RPMI7951 (cell line): Measurements from ENCODE around the gene ZNF207. TPM values are rescaled to one million over a fixed set of nuclear protein-coding genes. Genes with fewer than 3 reads are reported as not detected.
"Not testable (repeated sequence)": the region's sequence is repeated elsewhere in the genome, so short reads cannot be mapped to it uniquely, and the experiment has no call there.

Experiments used
- DNase-seq: peaks from one replicate; pipeline ENCODE4 v3.0.0-alpha.2; 2012; ENCODE audit warnings: low read depth
- total RNA-seq: library from RNA; depleted of rRNA; stranded (reverse); fragments of >200 nt; shearing (Covaris generic); gene quantifications from 2 replicates; pipeline ENCODE4 v1.2.3, GENCODE V29; 2014

ZNF207 gene
- total RNA-seq, 1 experiment from 2014 or later: 151 TPM

DNA sequence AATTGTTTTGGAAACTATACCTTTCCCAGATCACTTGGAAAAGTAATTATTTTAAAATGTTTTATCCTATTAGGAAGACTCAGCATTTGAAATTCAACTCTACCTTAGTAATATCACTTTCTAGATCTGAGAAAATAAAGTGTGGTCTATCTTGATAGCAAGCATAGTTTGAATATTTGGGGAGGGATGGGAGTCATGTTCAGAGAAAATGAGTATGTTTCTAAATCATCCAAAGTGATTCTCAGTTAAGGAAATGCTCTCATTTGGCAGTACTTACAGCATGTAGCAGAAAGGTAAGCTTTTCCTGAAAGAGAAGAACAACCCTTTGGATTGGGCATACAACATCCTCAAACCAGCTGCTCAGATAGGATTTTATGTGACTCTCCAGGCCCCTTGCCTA is 14.9 kb upstream of the ZNF207 start:
- DNase-seq: no peak

DNA sequence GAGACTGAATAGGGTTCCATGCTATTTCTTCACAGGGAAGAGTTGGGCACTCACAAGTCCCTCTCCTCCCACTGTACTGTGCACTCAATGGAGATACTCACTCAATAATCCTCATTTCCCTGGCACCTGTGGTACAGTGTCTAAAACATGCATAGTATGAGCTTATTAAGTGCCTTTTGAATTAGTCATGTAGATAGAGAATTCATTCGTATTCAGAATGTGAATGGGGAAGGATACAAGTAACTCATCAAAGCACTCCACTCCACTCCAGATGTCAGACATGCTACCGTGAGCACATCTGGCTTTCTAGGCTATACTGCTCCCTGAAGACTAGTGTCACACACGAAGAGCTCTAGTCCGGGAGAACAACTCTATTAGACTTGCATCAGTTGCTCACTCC is 14.3 kb upstream of the ZNF207 start:
- DNase-seq: no peak

DNA sequence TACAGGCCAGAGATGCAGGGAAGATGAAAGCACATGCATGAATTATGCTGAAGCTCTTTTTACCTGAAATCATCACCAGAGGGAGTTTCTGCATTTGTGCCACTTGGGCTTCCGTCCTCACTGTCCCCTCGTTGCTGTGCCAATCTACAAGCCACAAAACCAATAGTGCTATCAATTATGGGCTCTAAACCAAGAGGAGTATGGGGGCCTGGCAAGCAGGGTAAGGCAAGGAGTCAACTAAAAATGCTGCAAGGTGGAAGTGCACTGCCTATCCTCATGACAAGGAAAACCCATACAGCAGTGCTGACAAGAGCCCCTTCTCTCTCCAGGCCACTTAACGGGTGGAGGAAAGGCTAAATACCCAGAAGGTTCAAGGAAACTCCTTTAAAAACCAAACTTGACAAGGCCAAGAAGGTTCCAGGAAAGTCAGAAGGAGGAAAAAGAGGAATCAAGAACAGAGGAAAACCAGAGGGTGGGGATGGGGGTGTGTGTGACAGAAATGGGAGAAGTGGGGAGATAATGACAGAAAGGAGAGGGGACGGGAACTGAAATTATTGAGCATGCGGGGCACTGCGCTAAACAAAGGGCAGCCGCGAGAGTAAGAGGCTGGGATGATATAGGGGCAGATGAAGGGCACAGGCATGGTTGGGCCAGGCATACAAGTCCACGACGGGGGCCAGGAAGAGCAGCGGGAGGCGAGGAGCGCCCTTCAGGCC is 8.7 kb upstream of the ZNF207 start:
- no peak for DNase-seq

DNA sequence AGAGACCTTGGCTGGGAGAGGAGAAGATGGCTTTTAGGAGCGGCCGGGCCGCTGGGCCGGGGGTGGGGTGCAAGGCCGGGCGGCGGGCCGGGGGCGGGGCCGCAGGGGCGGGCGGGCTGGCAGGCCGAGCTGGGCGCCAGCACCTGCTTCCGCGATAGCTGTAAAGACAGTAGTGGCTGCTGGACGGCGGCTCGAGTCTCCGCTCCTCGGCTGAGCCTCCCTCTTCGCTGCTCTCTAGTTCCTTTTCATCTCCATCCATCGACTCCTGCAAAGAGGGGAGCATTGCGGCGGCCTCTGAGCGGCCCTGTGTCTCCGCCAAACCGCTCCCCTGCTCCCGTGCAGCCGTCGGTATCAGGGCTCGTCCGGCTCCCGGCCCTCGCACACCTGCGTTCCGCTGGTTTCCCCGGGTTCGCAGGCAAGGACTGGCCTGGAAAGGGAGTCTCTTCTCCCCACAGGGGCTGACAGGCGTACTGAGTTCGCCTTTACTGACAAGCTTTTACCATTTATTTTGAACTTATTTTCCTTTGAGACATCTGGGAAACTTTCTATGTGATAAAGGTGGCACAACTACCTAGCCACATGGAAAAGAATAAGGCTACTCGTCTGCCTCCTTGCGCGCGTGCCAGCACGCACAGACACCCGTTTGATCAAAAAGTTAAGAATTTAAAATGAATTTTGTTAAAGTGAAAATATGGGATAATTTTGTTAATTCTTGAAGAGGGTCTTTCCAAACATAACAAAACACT is 7.9 kb upstream of the ZNF207 start, which contains the start of gene C17orf75:
C17orf75 (minus strand) TSS at position 317 of the 746 bp plus-strand sequence; CDS start at position 283, 34 bp downstream.
- DNase-seq: peak; percentile 75

DNA sequence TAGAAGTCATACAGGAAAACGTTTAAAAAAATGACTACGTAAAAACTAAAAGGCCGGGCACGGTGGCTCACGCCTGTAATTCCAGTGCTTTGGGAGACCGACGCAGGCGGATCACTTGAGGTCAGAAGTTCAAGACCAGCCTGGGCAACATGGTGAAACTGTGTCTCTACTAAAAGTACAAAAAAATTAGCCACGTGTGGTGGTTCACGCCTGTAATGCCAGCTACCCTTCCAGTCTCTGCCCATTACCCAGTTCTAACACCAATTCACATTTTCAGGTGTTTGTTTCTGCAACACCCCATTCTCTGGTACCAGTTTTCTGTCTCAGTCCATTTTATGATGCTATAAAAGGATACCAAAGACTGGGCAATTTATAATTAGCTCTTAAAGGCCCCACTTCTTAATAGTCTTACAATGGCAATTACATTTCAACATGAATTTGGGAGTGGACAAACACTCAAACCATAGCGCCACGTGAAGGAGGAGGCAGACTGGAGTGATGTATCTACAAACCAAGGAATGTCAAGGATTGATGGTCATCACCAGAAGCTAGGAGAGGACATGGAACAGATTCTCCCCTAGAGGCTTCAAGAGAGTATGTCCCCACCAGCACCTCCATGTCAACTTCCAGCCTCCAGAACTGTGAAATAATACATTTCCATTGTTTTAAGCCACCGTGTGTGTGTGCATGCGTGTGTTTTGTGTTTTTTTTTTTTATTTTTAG is 7.2 kb upstream of the ZNF207 start:
- peak; percentile 21 for DNase-seq

DNA sequence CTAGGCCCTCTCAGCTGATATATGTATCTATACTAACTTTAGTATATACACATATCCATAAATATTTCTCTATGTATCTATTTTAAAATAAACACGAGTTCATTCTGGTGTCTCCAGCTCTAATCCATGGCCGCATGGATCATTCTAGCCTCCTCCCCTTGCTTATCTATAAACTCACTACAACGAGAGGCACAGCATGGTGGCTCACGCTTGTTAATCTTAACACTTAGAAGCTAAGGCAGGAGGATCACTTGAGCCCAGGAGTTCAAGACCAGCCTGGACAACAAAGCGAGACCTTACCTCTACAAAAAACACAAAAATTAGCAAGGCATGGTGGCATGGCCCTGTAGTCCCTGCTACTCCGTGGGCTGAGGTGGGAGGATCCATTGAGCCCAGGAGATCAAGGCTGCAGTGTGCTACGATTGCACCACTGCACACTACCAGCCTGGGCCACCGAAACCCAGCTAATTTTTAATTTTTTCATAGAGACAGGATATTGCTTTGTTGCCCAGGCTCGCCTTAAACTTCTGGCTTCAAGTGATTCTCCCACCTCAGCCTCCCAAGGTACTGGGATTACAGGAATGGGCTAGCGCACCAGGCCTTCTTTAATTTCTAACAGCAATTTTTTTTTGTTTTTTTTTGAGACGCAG is 3.9 kb upstream of the ZNF207 start:
- no peak for DNase-seq

DNA sequence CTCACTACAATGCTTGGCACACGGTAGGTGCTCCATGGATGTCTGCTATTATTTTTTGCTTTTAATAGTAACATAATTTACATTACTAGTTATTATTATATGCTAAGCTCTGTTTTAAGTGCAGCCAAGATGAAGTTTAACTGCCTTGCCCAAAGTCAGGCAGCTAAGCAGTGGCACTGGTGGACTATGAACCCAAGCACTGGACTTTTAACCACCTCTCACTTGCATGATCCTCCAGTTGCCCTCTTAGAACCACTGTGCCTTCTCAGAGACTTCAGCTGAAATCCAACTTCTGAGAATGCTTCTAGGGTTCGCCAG is 1.5 kb upstream of the ZNF207 start:
- no peak for DNase-seq

DNA sequence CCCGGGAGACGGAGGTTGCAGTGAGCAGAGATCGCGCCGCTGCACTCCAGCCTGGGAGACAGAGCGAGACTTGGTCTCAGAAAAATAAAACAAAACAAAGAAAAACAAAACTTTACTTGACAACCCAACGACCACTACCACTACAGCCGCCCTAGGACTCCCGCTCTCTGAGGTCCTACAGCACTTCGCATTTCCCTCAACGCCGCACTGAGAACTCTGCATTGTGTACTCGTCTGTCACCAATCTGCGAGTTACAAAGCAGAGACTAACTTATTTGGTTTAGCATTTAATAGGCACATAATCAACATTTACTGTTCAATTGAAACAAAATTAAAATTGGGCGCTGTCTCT is 479 bp upstream of the ZNF207 start:
- no peak for DNase-seq

DNA sequence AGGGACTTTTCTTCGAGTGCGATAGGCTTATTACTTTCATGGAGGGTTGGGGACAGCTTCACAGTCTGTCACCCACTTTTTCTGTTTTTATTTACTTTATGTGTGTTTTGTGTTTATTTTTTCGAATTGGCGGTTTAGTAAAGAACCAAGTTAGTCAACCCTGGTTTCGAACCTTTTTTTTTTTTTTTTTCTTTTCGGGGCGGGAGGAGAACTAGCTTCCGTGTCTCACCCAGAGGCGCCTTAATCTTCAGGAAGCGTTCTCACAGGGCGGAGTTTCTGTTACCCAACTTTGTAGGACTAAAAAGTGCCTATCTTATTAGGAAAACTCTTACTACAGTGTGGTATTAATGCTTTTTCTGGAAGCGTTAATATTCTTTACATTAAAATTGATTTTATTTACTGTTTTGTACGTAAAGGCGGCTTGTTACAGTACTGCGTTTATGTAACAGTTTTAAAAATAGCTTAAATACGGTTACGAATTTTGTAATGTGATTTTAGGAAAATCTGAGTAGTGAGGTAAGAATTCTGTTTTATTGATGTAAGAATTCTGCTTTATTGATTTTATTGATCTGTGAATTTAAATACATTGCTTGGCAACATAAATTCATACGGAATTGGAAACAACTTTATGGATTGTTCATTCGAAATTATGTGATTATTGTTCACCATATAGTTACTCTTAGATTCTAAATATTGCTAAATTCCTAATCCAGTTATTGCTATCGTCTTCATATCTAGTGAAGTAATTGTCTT is 885 bp downstream of the ZNF207 start:
- DNase-seq: peak; percentile 57

DNA sequence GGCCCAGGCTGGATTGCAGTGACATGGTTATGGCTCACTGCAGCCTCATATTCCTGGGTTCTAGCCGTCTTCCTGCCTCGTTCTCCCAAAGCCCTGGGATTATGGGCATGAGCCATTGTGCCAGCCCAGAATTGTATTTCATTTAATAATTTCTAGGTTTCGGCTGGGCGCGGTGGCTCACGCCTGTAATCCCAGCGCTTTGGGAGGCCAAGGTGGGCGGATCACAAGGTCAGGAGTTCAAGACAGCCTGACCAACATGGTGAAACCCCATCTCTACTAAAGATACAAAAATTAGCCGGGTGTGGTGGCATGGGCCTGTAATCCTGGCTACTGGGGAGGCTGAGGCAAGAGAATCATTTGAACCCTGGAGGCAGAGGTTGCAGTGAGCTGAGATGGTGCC is 2.8 kb downstream of the ZNF207 start:
- not testable (repeated sequence) for DNase-seq

DNA sequence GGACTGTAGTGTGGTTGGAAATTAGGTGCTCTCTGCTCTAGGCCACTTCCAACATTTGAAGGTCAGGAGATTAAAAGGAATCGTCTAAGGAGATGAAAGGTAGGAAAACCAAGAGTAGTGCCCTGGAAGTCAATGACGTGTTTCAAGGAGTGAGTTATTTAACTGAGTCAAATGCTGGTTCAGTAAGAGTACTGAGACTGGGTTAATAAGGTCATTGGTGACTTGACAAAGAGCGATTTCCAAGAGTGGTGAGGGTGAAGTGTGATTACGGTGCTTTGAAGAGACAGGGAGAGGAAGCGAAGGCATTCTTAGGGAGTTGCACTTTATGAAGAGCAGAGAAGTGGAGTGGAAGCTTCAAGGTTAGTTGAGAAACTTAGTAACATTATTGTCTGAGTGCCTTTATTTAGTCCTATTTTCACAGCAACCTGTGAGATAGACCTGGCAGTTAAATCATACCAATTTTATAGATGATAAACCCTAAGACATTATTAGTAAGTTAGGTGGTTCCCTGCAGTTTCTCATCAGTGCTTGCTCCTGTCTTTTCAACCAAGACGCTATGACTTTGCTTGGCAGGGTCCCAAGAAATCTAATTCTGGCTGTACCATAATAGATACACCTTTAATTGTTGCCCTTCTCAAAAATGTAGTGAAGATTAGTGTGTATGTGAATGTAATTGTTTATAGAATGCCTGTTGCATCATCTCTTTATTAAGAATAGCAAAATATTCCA is 5.9 kb downstream of the ZNF207 start:
- no peak for DNase-seq

DNA sequence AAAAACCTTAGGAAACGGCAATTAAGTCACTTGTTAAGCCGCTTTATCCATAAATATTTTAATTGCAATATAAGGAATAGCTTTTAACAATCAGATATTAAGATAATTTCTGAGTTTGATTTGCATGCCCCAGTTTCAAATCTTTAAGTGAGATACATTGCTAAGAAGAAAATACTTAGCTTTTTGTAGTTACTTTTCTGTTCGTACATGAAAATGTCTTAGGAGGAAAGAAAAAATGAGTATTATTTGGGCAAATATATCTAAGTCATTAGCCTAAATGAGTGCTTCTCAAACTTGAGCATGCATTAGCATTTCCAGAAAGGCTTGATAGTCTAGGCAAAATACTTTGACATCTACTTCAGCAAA is 6.4 kb downstream of the ZNF207 start:
- no peak for DNase-seq

DNA sequence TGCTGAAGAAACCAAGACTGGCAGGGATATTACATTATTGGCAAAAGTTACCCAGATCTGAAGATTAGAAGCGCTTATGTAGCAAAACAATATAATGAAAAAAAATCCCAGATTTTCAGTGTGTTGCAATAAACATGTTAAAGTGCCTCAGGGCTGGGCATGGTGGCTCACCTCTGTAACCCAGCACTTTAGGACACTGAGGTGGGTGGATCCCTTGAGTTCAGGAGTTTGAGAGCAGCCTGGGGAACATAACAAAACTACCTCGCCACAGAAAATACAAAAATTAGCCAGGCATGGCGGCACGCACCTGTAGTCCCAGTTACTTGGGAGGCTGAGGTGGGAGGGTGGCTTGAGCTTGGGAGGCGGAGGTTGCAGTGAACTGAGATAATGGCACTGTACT is 6.8 kb downstream of the ZNF207 start:
- no peak for DNase-seq

DNA sequence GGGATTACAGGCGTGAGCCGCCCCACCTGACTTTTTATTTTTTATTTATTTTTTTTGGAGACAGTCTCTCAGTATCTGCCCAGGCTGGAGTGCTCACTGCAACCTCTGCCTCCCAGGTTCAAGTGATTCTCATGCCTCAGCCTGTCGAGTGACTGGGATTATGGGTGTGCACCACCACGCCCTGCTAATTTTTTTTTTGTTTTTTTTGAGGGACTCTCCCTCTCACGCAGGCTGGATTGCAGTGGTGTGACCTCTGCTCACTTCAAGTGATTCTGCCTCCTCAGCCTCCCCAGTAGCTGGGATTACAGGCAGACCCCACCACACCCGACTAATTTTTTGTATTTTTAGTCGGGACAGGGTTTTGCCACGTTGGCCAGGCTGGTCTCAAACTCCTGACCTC is 7.7 kb downstream of the ZNF207 start:
- no peak for DNase-seq

DNA sequence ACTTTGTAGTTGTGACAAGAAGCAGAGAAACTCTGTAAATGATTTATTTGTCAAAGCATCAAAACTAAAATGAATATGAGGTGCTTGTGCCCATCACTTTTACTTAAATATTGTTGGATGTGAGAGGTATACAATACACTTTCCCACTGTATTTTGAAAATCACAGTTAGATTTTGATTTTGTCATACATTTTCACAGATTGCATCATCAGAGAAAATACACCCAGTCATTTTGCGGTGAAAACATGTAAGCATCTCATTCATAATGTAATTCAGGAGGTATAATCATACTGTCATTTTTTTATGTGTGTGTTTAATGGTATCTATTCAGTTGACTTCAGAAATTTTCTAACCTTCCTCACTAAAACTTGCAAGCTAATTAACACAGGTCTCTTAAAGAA is 11.3 kb downstream of the ZNF207 start:
- DNase-seq: no peak

DNA sequence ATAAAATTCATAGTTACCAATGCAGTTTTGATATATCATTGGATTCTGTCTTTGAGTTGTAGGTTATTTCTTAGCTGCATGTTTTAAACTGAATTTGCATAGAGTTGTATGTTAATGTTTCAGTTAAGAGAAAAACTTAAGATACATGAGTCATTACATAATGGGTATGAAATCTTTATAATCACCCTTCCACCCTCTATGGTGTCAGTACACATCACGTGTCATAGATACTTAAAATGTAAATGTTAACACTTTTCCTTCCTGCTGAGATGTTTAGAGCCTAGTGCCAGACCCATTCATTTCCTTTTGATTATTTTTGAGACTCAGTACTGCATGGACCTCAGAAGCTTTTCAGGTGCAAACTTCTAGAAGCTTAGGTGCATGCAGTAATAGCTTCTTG is 20.5 kb downstream of the ZNF207 start:
- DNase-seq: no peak

DNA sequence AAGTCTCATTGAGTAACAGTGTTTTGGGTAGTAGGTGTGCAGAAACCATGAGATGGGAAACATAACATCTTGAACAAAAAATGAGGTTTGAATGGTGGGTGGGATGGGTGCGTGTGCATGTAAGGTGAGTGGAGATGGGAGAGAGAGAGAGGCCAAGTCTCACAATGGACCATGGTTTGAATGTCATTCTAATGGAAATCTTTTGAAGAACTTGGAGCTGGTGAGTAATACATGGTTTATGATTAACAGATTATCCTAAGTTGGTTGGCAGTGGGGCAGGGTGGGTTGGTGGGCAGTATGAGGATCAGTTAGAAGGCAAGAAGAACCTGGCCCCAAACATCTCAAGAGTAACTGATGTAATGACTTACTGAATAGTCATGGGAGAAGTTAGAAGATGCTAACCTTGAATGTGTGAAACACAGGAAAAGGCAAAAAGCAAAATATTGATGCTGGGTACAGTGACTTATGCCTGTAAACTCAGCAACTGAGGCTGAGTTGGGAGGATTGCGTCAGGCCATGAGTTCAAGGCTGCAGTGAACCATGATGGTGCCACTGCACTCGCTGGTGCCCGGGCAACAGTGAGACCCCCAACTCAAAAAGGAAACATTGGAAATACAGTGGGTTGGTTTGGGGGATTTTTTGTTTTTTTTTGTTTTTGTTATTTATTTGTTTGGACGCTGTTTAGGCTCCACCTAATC is 32.7 kb downstream of the ZNF207 start:
- no peak for DNase-seq

DNA sequence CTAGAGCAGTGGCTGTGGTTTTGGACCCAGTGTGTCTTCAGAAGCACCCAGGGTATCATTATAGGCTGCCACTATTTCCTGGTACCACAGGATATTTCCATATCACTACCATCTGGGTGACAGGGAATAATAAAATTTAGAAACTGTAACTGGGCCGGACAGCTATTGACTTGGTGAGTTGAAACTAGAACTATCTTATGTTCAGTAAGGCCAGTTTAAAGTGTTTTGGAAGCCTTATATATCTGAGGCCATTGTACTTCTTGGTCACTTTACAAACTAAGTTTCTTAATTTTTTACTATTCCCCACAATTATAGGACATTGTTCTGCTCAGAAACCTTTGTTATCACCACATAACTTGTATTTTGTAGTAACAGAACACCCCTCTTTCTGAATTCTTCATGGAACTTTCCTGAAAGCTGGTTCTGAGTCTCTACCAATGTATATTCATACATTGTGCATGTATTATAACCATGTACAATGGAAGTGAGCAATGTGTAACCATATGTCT is 34.0 kb downstream of the ZNF207 start:
- no peak for DNase-seq

DNA sequence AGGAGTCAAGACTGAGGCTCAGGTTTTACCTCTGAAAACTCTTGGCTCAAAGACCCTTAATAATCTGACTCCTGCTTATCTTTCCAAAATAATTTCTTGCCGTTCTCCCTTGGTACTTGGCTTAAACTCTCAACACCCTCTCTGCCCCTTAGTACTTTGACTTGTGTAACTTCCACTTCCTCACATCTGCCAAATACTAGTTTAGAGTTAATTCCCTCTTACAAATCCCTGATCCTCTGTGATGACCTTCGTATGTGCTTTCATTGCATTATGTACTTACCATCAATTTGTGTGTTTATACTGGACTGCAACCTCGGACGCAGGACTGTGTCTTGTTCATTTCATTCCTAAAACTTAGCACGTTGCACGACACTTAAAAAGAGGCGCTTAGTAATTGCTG is 35.2 kb downstream of the ZNF207 start:
- DNase-seq: no peak

DNA sequence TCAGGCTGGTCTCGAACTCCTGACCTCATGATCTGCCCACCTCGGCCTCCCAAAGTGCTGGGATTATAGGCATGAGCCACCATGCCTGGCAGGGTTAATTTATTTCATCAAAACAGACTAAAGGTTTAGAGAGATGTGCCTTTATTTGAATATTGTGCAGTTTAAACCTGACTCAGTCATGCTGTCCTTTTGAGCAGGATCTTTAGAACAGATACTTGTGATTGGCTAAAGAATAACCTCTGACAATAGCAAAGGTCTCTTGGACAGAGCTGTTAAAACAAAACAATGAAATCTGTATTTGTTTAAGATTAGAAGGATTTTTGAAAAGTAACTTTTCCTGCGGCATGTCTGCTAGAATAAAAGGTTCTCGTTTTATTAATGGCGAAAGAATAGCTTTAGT is 36.0 kb downstream of the ZNF207 start:
- no peak for DNase-seq
